Endothelial cell of umbilical vein (primary cell): ENCODE data around the gene CACNA1C. TPM values are rescaled to one million over a fixed set of nuclear protein-coding genes. Genes with fewer than 3 reads are reported as not detected.

ENCODE experiments used
- BruUV-seq: library from RNA; stranded (reverse); fragments of 400-500 nt; replicated peaks from 2 replicates; lab custom pipeline; 2021; lab: Mats Ljungman, UMichigan
- CTCF ChIA-PET: fragments of 300-600, 350-600 bp; sonication (Branson Sonifier 250); formaldehyde crosslinking; loops from one replicate; lab custom pipeline; 2021; ENCODE audit warnings: antibody characterized with exemption, inconsistent platforms; lab: Charles Lee
- POLR2A ChIA-PET: fragments of 300-600, 350-600 bp; sonication (Branson Sonifier 250); formaldehyde crosslinking; loops from one replicate; lab custom pipeline; 2021; ENCODE audit warnings: antibody characterized with exemption, inconsistent platforms; lab: Charles Lee
- DNase-seq: peaks from one replicate; pipeline ENCODE4 v3.0.0-alpha.2; 2011; ENCODE audit warnings: low read depth, low spot score
- FAIRE-seq: peaks from 2 replicates; lab custom pipeline; 2011; peaks lifted over from hg19 to GRCh38; lab: Jason Lieb, UNC
- H2AFZ ChIP-seq: 2 replicates; pipeline ENCODE4 v1.6.0; 2012; ENCODE audit warnings: low read depth, low read length, control low read depth, inconsistent platforms
- H3K27ac ChIP-seq: 2 replicates; pipeline ENCODE4 v1.5.1; 2011; ENCODE audit warnings: low read depth, mild to moderate bottlenecking, control low read depth, low read length, moderate library complexity; ENCODE audit not compliant: insufficient read depth
- H3K27me3 ChIP-seq, 2 experiments: 2 replicates each; pipeline versions ENCODE4 v1.6.0 to v1.6.1; 2011; ENCODE audit warnings: low read length in 2 of 2, mixed read lengths in 1 of 2; ENCODE audit not compliant: control insufficient read depth in 2 of 2, insufficient read depth in 2 of 2
- H3K36me3 ChIP-seq, 2 experiments: 2 replicates in 1 of 2; 3 replicates in 1 of 2; pipeline ENCODE4 v1.5.1; 2011; ENCODE audit warnings: low read length in 2 of 2, mild to moderate bottlenecking in 1 of 2, moderate library complexity in 1 of 2; ENCODE audit not compliant: control insufficient read depth in 2 of 2, insufficient read depth in 2 of 2; ENCODE audit errors: extremely low read depth in 1 of 2
- H3K4me1 ChIP-seq: 3 replicates; pipeline ENCODE4 v1.5.1; 2011; ENCODE audit warnings: mild to moderate bottlenecking, low read length; ENCODE audit not compliant: control insufficient read depth, insufficient read depth; ENCODE audit errors: extremely low read depth
- H3K4me2 ChIP-seq: 2 replicates; pipeline ENCODE4 v1.6.1; 2011; ENCODE audit warnings: low read length, control low read depth, mixed read lengths; ENCODE audit not compliant: insufficient read depth
- H3K4me3 ChIP-seq, 3 experiments: fragments of 200-600 bp in 1 of 3; sonication (generic), shearing (Covaris generic) in 1 of 3; replicated peaks in 1 of 3; 2 replicates each; pipeline ENCODE4 v1.5.1; 2011 to 2016; ENCODE audit warnings: control low read depth in 3 of 3, low read length in 3 of 3, mild to moderate bottlenecking in 2 of 3, inconsistent platforms in 1 of 3, low read depth in 1 of 3, moderate library complexity in 1 of 3; ENCODE audit not compliant: insufficient read depth in 1 of 3
- H3K79me2 ChIP-seq: 2 replicates; pipeline ENCODE4 v1.6.0; 2012; ENCODE audit warnings: low read length, inconsistent platforms; ENCODE audit not compliant: control insufficient read depth, insufficient read depth
- H3K9ac ChIP-seq: replicated peaks from 2 replicates; pipeline ENCODE3; 2011; ENCODE audit warnings: low read length, control low read depth; ENCODE audit not compliant: insufficient read depth; ENCODE audit errors: extremely low read depth
- H3K9me1 ChIP-seq: replicated peaks from 3 replicates; pipeline ENCODE4 v1.6.0; 2011; ENCODE audit warnings: mild to moderate bottlenecking, low read length; ENCODE audit not compliant: control insufficient read depth, insufficient read depth; ENCODE audit errors: extremely low read depth
- H3K9me3 ChIP-seq: replicated peaks from 2 replicates; pipeline ENCODE4 v1.5.1; 2012; ENCODE audit warnings: low read length, inconsistent platforms; ENCODE audit not compliant: control insufficient read depth, insufficient read depth
- H4K20me1 ChIP-seq: replicated peaks from 2 replicates; pipeline ENCODE3; 2011; ENCODE audit warnings: mild to moderate bottlenecking, low read length; ENCODE audit not compliant: control insufficient read depth, insufficient read depth; ENCODE audit errors: extremely low read depth
- EZH2 ChIP-seq: IDR thresholded peaks from 2 replicates; pipeline ENCODE4 v1.6.1; 2012; ENCODE audit warnings: borderline replicate concordance, low read depth, mild to moderate bottlenecking, moderate library complexity, low read length, inconsistent platforms; ENCODE audit not compliant: severe bottlenecking
- FOS ChIP-seq: IDR thresholded peaks from 2 replicates; pipeline ENCODE4 v1.6.1; 2011; ENCODE audit warnings: mild to moderate bottlenecking, low read length, moderate library complexity, borderline replicate concordance; ENCODE audit not compliant: insufficient read depth
- JUN ChIP-seq: IDR thresholded peaks from 2 replicates; pipeline ENCODE4 v1.6.1; 2011; ENCODE audit warnings: borderline replicate concordance, low read depth; ENCODE audit not compliant: insufficient read length, insufficient read depth
- MYC ChIP-seq: IDR thresholded peaks from one replicate; pipeline ENCODE4 v1.6.1; 2011; ENCODE audit warnings: mild to moderate bottlenecking, low read depth, low read length
- POLR2A ChIP-seq: IDR thresholded peaks from 2 replicates; pipeline ENCODE4 v1.6.1; 2012; ENCODE audit warnings: low read depth, mild to moderate bottlenecking, control low read depth, low read length
- POLR2AphosphoS5 ChIP-seq: IDR thresholded peaks from 2 replicates; pipeline ENCODE4 v1.6.1; 2012; ENCODE audit warnings: low read depth, mild to moderate bottlenecking, control low read depth, low read length, moderate library complexity; ENCODE audit not compliant: insufficient read depth
- dilution Hi-C: fragments of 300-500 bp; cut with MboI; formaldehyde crosslinking; loops from one replicate; pipeline ENCODE4 v1.15.0; 2019; ENCODE audit warnings: low sequenced_read_pairs; ENCODE audit not compliant: extremely low pct_ligation_motif_present
- intact Hi-C: fragments of 100-400 bp; cut with micrococcal nuclease; formaldehyde crosslinking; loops from one replicate; pipeline ENCODE4 v1.10.0; 2022
- polyA plus RNA-seq, 4 experiments: library from polyadenylated mRNA; depleted of rRNA in 3 of 4; stranded (reverse) in 3 of 4; unstranded in 1 of 4; fragments of >200 nt; gene quantifications; 2 replicates each; pipeline versions ENCODE4 v1.2.1 to v1.2.3, GENCODE V29; 2011 to 2012; ENCODE audit warnings: missing spikeins in 1 of 4
- total RNA-seq: library from RNA; stranded (reverse); gene quantifications from 2 replicates; pipeline ENCODE4 v1.2.3, GENCODE V29; 2021
- TF ChIP-seq, protein P1 (sequence below), 2 donors: IDR thresholded peaks; 1 replicate in 1 of 2; 2 replicates in 1 of 2; pipeline ENCODE4 v1.5.1; 2011; ENCODE audit warnings: low read length in 2 of 2, mild to moderate bottlenecking in 2 of 2, moderate library complexity in 2 of 2, control low read depth in 1 of 2, inconsistent platforms in 1 of 2, low read depth in 1 of 2; ENCODE audit not compliant: insufficient read depth in 1 of 2; ENCODE audit errors: extremely low read depth in 1 of 2
- TF ChIP-seq, protein P2 (sequence below): IDR thresholded peaks from 2 replicates; pipeline ENCODE4 v1.6.1; 2011; ENCODE audit not compliant: insufficient read depth, insufficient read length

CACNA1C gene
- total and polyA plus RNA-seq, 2 donors (not counting 3 experiments of a cell fraction or from before 2014, with no cell fraction given): not detected

DNA sequence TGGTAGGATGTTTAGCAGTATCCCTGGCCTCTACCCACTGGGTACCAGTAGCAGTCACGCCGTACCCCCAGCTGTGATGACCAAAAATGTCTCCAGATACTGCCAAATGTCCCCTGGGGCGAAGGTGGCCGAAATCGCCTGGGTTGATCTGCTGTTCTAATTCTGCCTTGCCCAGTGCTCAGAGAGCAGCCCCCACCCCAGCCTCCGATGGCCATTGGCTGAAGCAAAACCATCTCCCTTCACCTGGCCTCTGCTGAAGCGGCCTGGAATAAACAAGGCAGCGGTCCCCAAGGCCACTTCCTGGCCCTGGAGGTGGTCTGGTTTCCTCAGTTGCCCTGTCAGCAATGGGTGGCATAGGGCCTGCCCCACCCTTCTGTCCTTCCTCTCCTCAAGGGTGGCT lies 298.4 kb downstream of the CACNA1C start:
- Histone ChIP-seq H3K4me1 (no peaks in the 10 kb centered on the region), H3K79me2 (no peaks in the 10 kb centered on the region), H3K9ac (no peak overlapping the region), H4K20me1 (no peaks in the 10 kb centered on the region), H3K4me3 (no peak overlapping the region), H3K27me3 (no peaks in the 10 kb centered on the region), H2AFZ (no peak overlapping the region), H3K9me1 (no peaks in the 10 kb centered on the region), H3K9me3 (no peaks in the 10 kb centered on the region), H3K36me3 (no peaks in the 10 kb centered on the region), H3K27ac (no peak overlapping the region), H3K4me2 (no peak overlapping the region)
- POLR2A ChIA-PET: no interaction called here
- DNase-seq (no peak), FAIRE-seq (no peak)
- no peak for TF ChIP-seq POLR2AphosphoS5
- TF ChIP-seq MYC: no peak
- TF ChIP-seq EZH2: no peak
- TF ChIP-seq JUN: no peak
- BruUV-seq: no TSS peak
- dilution Hi-C loops (no loop called here), intact Hi-C loops (no loop called here)
- CTCF ChIA-PET: no interaction called here

DNA sequence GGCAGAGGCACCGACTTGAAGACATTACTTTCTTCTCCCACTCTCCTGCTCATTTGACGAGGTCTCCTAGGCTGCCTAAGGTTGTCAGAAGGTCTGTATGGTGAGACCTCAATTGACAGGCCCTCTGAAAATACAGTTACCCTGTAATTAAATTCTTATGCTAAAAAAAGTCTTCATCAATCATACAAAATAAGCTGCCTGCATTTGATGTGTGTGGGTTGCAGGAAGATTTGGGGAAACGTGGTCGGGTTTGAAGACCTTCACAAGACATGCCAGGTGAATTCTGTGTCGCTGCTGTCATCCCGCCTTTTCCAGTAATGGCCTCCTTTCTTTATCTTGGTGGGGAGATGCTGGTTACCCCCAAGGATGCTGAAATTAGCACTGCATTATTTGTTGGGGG lies 299.4 kb downstream of the CACNA1C start:
- Histone ChIP-seq H3K36me3 (no peaks in the 10 kb centered on the region), H2AFZ (no peak overlapping the region), H3K27me3 (no peaks in the 10 kb centered on the region), H3K4me2 (no peak overlapping the region), H3K4me1 (no peaks in the 10 kb centered on the region), H3K79me2 (no peaks in the 10 kb centered on the region), H3K4me3 (no peak overlapping the region), H3K9ac (no peak overlapping the region), H3K9me3 (no peaks in the 10 kb centered on the region), H4K20me1 (no peaks in the 10 kb centered on the region), H3K27ac (no peak overlapping the region), H3K9me1 (no peaks in the 10 kb centered on the region)
- no peak for TF ChIP-seq POLR2A
- TF ChIP-seq EZH2: no peak
- TF ChIP-seq MYC: no peak
- TF ChIP-seq JUN: no peak
- no peak for TF ChIP-seq FOS
- TF ChIP-seq, protein P1, sequence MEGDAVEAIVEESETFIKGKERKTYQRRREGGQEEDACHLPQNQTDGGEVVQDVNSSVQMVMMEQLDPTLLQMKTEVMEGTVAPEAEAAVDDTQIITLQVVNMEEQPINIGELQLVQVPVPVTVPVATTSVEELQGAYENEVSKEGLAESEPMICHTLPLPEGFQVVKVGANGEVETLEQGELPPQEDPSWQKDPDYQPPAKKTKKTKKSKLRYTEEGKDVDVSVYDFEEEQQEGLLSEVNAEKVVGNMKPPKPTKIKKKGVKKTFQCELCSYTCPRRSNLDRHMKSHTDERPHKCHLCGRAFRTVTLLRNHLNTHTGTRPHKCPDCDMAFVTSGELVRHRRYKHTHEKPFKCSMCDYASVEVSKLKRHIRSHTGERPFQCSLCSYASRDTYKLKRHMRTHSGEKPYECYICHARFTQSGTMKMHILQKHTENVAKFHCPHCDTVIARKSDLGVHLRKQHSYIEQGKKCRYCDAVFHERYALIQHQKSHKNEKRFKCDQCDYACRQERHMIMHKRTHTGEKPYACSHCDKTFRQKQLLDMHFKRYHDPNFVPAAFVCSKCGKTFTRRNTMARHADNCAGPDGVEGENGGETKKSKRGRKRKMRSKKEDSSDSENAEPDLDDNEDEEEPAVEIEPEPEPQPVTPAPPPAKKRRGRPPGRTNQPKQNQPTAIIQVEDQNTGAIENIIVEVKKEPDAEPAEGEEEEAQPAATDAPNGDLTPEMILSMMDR (IDR thresholded peaks at IDR 0.05; ENCODE audit: extremely low read depth in 1 of 2, insufficient read depth in 1 of 2, low read depth in 1 of 2, low read length in 2 of 2): no peak
- TF ChIP-seq, protein P2, sequence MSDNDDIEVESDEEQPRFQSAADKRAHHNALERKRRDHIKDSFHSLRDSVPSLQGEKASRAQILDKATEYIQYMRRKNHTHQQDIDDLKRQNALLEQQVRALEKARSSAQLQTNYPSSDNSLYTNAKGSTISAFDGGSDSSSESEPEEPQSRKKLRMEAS: no peak
- no peak for TF ChIP-seq POLR2AphosphoS5
- intact Hi-C loops (no loop called here), dilution Hi-C loops (no loop called here)
- no TSS peak for BruUV-seq
- DNase-seq: no peak
- FAIRE-seq: no peak
- ChIA-PET CTCF (no interaction called here), POLR2A (no interaction called here)
